ENCODE results near the gene CPXM1.
"Not testable (repeated sequence)": the region's sequence is repeated elsewhere in the genome, so short reads cannot be mapped to it uniquely, and the experiment has no call there.

Gene CPXM1

DNA sequence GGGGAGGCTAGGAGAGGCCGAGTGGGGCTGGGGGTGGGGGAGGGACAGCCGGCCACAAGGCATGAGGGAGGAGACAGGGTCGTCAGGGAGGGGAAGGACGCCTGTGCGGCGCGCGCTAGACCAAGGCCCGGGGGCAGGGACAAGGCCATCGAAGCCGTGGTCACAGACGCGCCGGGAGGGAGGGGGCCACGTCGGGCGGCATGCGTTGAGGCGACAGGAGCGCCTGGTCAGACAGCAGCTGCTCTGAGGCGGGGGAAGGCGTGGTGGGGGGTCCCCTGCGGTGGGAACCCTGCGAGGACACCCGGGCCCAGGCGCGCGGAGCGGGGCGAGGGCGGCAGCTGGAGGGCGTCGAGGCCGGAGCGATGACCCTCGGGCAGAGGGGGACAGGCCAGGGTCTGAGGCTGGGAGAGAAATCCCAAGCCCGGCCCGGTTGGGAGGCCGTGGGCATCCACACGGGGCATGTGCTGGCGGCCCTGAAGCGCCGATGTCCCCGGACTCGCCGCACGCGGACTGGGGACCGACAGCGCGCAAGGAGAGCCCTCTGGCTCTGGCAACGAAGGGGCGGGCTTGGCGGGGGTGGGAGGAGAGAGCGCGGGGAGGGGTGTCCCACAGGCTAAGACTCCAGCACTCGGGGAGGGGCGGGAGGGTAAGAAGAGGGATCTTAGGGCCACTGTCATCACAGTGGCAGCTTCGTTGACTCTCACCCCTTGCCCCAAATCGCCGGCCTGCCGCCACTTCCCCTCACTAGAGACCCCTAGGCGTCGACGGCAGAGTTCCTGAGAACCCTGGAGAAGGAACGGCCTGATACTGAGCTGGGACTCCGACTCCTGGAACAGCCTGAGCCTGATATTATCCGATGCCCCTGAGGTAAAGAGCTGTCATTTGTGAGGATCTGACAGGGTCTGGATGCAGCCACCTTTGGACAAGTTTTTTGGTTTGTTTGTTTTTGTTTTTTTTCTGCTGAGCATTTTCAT is 20.8 kb upstream of the CPXM1 start:
- DNase-seq (ENCODE audit: low read depth), result no peak

DNA sequence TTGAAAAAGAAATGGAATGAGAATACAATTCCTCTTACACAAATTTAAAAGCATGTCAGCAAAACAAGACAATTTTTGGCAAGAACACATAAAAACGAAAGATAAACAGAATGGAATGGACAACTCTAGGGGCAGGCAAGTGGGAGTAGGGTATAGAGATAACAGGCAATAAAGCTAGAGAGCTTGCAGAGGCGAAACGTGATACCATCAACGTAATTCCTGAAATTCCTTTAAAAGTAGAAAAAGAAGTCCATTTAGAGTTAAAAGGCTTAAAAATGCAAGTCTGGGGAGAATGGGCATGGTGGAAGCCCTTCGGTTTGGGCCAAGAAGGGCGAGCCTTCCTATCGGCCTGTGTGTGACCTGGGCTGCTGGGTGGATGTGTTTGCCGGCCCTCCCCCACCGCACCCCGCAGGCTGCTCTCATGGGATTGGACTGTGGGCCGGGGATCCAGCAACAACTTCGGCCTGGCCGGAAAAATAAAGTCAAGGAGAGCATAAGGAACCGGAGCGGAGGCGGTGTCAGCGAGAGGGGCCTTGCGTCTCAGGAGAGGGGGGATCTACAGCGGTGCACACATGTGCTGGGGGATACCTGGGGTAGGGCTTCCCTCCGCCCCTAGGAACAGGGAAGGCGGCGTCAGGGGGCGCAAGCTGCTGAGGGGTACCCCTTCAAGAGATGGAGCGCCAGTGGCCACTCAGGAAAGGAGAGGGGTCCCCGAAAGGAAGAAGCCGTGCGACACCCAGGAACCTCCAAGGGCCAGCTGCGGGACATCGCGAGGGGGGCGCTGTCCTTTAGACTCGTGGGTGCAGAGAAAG is 19.9 kb upstream of the CPXM1 start:
- DNase-seq (ENCODE audit: low read depth), result peak; percentile 60

DNA sequence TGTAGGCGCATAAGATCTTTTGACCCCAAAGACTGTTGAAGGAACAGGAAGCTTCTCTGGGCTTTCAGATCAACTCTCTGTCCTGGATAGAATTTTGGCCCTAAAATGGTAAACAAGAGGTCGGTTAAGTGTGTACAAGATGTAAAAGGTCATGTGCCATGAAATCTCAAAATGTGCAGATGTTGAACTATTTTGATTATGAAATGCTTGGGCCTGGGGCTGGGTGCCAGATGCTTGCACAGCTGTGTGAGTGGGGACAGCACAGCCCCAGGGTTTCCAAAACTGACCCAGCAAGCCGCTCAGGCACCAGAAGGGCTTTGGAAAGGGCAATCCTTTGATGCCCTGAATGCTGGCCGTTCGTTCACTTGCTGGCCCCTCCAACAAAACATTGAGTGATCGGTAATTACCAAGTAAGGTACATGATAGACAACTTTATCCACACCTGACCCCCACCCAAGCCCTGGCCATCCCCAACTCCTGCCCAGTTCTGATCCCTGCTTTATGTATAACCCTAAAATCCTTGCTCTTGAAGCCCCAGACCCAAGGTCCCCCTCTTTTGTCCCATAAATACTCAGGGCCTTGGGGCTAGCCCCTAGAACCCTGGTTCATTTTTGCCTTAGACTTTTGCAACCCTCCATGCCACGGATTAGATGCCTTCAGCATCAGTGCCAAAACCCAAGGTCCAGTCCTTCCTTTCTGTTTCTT is 17.6 kb upstream of the CPXM1 start:
- no peak for DNase-seq (ENCODE audit: low read depth)

DNA sequence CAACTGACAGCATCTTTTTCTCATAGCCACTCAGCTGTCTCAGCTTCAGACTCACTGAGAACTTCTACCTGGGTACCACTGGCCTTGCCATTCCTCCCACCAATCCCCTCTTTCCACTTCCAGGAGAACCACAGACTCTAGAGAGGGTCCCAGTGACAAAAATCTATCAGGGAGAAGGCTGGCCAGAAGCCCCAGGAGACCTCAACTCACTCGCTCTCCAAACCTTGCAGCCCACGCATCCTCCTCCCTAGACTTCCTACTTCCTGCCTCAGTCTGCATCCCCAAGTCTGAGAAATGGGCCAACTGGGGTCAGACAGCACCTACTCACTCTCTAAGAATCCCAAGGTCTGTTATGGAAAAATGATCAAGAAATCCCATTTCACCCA is 16.9 kb upstream of the CPXM1 start:
- DNase-seq (ENCODE audit: low read depth), result no peak

DNA sequence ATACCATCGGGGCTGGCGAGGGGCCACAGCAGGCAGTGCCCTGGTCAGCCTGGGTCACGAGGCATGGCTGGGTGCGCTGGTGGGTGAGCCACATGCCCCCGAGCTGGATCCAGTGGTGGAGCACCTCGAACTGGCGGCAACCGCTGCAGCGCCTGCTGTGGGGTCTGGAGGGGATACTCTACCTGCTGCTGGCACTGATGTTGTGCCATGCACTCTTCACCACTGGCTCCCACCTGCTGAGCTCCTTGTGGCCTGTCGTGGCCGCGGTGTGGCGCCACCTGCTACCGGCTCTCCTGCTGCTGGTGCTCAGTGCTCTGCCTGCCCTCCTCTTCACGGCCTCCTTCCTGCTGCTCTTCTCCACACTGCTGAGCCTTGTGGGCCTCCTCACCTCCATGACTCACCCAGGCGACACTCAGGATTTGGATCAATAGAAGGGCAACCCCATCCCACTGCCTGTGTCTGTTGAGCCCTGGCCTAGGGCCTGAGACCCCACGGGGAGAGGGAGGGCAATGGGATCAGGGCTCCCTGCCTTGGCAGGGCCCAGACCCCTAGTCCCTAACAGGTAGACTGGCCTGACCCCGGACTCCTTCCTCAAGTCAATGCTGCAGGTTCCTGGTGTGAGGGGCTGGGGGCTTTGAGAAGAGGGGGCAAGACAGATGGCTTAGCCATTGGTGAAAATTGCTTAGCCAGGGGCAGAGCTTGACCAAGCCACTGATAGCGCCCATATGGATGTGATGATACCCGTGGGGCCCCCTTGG is 16.3 kb upstream of the CPXM1 start:
- DNase-seq (ENCODE audit: low read depth), result no peak

DNA sequence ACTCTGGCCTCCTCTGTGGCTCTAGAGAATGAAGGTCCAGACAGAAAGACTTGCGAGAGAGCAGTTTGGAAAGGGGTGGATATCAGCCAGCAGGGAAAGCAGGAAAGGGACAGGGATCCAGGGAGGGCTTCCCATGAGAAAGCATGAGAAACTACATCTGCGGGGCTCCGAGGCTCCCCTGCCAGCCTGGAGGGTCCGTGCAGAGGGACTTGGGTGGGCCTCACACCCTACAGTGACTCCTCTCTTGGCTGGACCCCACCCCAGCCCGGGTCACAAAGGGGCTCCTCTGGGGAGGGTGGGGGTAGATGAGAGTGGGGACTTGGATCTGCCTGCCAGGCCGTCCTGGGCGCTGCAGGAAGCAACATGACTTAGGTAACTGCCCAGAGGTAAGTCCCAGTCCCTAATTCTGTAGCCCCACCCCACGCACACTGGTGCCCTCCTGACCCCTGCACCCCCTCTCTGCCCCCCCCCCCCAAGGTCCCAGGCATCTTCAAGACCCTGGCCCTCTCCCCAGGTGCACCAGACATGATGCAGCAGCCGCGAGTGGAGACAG is 15.7 kb upstream of the CPXM1 start, which contains the start of gene TMEM239:
Gene TMEM239, plus strand, starts transcription at position 335 of the 553 bp plus-strand sequence. Its CDS starts 191 bp downstream, at position 526.
- DNase-seq (ENCODE audit: low read depth), result no peak

DNA sequence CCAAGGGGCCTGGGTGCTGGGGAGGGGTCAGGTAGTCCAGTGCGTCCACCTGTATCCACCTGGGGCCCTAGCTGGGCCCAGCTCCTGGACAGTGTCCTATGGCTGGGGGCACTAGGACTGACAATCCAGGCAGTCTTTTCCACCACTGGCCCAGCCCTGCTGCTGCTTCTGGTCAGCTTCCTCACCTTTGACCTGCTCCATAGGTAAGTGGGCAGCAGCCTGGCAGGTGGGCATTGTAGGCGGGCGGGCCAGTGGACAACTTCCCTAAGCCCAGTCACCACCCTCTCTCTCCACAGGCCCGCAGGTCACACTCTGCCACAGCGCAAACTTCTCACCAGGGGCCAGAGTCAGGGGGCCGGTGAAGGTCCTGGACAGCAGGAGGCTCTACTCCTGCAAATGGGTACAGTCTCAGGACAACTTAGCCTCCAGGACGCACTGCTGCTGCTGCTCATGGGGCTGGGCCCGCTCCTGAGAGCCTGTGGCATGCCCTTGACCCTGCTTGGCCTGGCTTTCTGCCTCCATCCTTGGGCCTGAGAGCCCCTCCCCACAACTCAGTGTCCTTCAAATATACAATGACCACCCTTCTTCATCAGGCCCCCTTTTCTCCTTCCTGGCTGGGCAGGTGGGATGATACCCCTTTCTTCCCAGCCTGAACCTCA is 14.9 kb upstream of the CPXM1 start:
- DNase-seq (ENCODE audit: low read depth), result no peak

DNA sequence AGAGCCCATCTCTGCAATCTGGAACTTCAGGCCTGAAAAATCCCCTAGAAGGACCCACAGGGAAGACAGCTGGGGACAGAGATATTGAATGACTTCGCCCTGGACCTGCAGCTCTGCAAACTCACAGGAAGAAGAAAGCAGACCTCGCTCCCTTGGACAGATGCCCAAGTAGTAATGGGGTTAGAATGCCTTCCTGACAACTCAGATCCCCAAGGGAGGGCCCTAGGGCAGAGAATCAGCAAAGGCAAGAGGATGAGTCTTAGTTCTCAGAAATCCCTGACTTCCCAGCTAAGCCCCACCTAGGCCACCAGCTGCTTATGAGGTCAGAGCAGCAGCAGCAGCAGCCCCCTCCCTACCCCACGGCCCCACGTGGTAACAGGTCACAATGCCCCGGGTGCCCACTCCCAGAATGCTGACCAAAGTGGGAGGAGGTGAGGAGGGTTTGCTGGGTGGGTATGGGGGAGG is 14.2 kb upstream of the CPXM1 start, which contains the start of gene C20orf141:
Gene C20orf141, plus strand, starts transcription at position 401 of the 465 bp plus-strand sequence. CDS start 198 bp downstream, outside the sequence.
- peak; percentile 98 for DNase-seq (ENCODE audit: low read depth)

DNA sequence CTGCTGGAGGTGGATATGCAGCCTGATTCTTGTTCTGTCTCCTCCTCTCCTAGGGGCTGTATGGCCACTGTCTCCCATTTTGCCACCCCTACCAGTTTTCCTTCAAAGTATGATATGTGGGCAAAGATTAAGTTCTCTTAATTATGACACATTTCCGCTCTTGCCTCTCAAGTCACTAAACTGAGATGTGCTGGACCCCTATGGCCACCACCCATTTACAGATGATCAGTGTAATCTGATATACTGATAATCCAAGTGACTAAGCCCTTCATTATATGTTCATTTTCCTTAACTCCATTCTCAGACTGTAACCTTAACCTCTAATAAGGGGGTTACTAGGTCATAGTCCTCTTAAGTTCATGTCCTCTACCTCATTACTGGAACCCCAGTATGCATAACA is 13.6 kb upstream of the CPXM1 start:
- DNase-seq (ENCODE audit: low read depth), result no peak

DNA sequence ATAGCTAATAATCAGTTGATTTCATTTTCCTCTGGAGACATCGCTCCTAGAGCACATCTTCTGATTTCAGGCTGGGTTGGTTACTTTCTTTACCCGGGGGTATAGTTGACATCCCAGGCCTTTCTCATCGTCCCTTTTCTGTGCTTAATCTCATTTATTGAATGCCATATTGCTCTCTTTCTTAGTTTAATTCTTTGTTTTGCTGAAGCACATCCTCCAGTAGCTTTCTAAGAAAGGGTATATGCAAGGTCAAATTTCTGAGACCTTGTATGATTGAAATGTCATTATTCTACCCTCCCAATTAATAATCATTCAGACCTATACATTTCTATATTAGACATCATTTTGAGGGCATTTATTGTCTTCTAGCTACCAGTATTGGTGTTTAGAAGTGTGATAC is 11.8 kb upstream of the CPXM1 start:
- DNase-seq (ENCODE audit: low read depth), result no peak

DNA sequence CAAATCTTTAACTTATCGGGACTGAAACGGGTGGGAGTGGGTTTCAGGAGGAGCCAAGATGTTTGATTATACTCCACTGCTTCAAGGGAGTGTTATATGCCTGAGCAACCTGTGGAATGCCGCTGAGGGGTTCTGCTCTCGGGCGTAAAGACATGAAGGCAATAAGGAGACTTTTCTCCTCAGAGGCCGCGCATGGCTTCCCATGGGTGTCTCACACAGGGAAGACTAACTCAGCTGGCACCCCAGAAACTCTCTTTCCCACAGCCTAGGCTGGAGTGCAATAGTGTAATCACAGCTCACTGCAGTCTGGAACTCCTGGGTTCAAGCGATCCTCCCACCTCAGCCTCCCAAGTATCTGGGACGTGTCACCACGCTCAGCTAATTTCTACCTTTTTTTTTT is 9.3 kb upstream of the CPXM1 start:
- no peak for DNase-seq (ENCODE audit: low read depth)

DNA sequence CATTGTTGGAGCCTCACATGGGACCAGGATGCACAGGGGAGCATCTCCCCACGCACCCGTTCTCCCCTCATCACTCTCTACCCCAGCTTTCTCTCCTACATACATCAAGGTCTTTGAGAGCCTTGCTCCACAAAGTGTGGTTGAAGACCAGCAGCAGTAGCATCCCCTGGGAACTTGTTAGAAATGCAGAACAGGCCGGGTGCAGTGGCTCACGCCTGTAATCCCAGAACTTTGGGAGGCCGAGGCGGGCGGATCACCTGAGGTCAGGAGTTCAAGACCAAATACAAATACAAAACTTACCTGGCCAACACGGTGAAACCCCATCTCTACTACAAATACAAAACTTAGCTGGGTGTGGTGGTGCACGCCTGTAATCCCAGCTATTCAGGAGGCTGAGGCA is 7.5 kb upstream of the CPXM1 start:
- DNase-seq (ENCODE audit: low read depth), result not testable (repeated sequence)

DNA sequence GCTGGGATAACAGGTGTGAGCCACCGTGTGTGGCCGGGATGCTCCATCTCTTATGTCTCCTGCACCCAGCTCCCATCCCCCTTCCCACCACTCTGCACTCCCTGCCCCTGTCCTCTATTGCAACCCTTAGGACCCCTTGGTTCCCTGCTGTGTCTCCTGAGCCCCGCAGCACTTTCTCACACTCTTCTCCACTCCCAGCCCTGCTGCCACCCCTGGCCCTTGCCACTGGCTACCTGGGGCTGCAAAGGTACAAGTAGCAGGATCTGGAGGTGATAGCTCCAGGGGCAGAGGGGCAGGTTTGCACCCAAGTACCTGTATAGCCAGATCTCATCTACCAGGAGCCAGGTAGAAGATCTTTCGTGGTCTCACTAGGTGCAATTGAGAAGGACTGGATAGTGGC is 6.6 kb upstream of the CPXM1 start:
- DNase-seq (ENCODE audit: low read depth), result no peak

DNA sequence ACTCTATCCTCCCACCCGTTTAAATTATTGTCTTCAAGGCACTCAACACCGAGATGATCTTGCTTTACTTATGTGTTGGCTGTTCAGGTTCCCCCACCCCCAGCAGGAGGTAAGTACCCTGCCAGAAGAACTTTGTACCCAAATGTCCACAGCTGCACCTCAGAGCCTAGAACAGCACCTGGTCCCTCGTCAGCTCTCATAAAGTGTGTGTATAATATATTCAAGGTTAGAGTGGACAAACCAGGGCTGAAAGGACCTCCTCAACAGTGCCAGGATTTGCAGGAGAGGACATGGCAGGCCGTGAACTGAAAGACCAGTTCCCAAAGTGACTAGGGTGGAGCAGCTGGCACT is 5.9 kb upstream of the CPXM1 start:
- no peak for DNase-seq (ENCODE audit: low read depth)

DNA sequence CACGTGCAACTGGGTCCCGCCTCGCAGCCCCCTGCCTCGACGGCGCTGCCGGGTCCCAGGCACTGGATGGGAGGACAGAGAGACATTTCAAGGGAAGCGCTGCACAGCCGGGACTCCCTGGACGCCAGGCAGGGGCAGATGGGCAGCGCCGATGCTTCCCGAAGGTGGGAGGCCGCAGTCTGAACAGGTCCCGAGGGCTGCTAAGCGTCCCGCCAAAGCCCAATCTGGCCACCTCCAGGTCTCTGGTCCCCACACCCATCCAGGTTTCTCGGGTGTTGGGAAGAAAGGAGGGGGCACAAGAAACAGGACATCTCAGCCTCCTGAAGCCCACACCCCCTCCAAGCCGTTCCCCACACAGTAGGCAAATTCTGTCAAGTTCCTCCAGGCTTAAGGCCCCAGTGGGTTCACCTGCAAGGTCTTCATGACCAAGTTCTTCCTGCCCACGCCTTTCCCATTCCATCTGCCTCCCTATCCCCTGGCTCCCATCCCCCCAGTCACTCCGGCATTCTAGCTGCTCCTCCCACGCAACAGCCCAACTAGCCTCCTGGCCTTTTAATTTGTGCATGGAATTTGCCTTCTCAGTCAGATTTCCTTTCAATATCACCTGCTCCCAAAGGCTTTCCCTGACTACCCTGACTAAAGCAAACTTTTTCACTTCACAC is 5.4 kb upstream of the CPXM1 start:
- no peak for DNase-seq (ENCODE audit: low read depth)

DNA sequence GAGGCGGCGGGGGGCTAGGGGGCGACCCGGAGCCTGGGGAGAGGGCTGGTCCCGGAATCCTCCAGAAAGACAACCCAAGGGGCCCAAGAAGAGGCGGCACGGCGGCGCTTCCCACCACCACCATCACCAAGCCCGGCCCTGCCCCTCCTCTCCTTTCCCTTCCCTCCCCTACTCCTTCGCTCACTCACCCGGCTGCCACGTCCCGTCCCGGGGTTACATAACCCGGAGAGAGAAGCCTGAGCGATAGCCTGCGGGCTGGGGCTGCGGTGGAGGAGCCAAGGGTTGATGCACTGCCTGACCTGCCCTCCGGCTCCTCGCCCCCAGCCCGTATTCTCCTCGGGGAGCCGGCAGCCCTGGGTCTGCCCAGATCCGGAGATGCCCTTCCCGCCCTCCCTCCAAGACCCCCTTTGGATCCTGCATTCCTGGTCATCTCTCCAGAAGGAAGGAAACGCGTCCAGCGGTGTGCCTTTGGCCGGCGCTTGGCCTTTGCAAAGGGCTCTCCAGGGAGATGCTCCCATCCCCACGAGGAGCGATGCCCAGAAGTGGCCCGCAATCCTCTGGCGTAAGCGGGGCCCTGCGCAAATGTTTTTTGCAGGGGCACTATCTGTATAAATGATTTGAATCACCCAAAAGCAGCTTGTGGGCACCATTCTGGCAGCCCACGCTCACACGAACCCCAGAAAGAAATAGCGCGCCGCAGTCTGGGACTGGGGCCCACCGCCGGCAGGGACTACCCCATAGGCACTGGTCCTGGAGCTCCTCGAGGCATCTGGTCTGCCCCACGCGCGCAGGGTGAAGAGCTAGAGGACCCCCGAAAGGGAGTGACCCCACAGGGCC is 4.6 kb upstream of the CPXM1 start:
- no peak for DNase-seq (ENCODE audit: low read depth)

DNA sequence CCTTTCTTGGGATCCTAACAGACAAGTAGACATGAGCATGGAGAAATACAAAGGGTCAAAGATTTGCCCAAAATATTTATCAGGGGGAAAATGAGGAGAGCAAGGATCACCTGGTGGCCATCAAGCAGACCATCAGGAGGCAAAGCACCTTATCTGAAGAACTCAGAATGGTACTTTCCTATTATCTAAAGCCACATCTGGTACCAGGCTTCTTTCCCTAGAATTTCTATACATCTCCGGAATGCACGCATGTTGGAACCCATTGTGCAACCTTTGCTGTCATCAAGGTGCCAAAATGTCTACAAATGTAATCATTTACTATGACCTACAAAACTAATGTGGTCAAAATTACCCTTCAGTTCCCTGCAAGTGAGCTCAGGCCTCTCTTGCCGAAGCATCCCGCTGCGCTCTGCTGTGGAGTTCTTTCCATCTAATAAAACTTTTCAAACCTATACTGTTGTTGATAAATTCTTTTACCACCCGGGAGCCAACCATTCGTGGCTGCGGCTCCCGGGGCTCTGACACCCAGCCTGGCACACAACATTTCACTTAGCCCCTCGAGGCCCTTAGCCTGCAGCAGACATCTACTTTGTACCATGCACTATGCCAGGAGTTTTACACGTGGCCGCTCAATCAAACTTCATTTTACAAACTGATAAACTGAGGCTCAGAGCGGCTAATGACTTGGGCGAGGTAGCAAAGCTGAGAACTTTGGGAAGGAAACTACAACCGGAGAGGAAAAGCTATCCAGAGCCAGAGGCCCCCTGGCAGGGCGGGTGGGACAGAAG is 3.8 kb upstream of the CPXM1 start:
- no peak for DNase-seq (ENCODE audit: low read depth)

DNA sequence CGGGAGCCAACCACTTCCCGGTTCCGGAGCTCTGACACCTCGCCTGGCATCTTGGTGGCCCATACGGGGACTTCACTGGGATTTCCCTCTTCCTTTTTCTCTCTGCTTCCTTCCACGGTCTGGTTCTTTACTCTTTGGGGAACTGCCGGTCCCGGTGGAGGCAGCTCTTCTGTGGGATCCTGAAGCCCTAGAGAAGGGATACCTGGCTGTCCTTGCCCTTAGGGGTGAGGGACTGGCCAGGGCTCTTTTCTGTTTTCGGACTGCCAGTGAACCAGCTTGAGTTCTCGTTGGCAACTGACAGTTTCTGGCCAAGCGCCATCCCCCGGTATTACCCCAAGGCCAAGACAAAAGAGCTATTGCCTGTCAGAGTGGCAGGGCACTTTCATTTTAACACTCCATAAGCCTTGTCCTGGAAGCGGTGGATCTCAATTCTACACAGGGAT is 880 bp upstream of the CPXM1 start:
- no peak for DNase-seq (ENCODE audit: low read depth)
